HCT116 (cell line): ENCODE data around the gene EPB41L4A. TPM values are rescaled to one million over a fixed set of nuclear protein-coding genes. Genes with fewer than 3 reads are reported as not detected.

ENCODE experiments used
- ATAC-seq: fragments of 200-7000 bp; cut with Tn5 transposase; 2 replicates; pipeline ENCODE4 v1.9.1; 2020; ENCODE audit warnings: mild to moderate bottlenecking, moderate library complexity
- BruUV-seq: library from RNA; stranded (reverse); fragments of 400-500 nt; replicated peaks from 2 replicates; lab custom pipeline; 2021; lab: Mats Ljungman, UMichigan
- CTCF ChIA-PET: fragments of 300-600 bp; sonication (Branson Sonifier 250); formaldehyde crosslinking; loops from one replicate; lab custom pipeline; 2021; ENCODE audit warnings: antibody characterized with exemption; lab: Charles Lee
- POLR2A ChIA-PET: fragments of 300-600, 350-600 bp; sonication (Branson Sonifier 250); formaldehyde crosslinking; loops from one replicate; lab custom pipeline; 2021; ENCODE audit warnings: antibody characterized with exemption; lab: Charles Lee
- RAD21 ChIA-PET, 2 experiments: fragments of 300-600 bp; sonication (Branson Sonifier 250); formaldehyde crosslinking; loops; one replicate each; lab custom pipeline; 2023; ENCODE audit warnings: low total read pairs in 2 of 2; ENCODE audit not compliant: uncharacterized antibody in 2 of 2, unreplicated experiment in 2 of 2, low non-redundant PET in 1 of 2; lab: Charles Lee
- DNase-seq: peaks from one replicate; pipeline ENCODE4 v3.0.0-alpha.2; 2010; ENCODE audit warnings: low read depth, low spot score
- H2AFZ ChIP-seq: fragments of 200-600 bp; shearing (Covaris generic), sonication (generic); 2 replicates; pipeline ENCODE4 v1.6.1; 2017; ENCODE audit warnings: low read depth, mixed run types, mixed read lengths, antibody characterized with exemption, low read length; ENCODE audit not compliant: poor library complexity, severe bottlenecking
- H3K27ac ChIP-seq: 2 replicates; pipeline ENCODE4 v1.5.1; 2012; ENCODE audit warnings: low read depth, low read length
- H3K27me3 ChIP-seq: fragments of 200-600 bp; sonication (generic); 2 replicates; pipeline ENCODE4 v1.6.1; 2016; ENCODE audit warnings: mixed run types, low read length, mixed read lengths; ENCODE audit not compliant: insufficient read depth
- H3K36me3 ChIP-seq, 2 experiments: fragments of 200-500 bp in 1 of 2; fragments of 200-600 bp in 1 of 2; sonication (Bioruptor generic) in 1 of 2; sonication (generic) in 1 of 2; 2 replicates each; pipeline versions ENCODE4 v1.5.1 to v1.6.1; 2014 to 2016; ENCODE audit warnings: low read length in 2 of 2, inconsistent platforms in 1 of 2, mixed read lengths in 1 of 2, mixed run types in 1 of 2; ENCODE audit not compliant: insufficient read depth in 2 of 2, control insufficient read depth in 1 of 2
- H3K4me1 ChIP-seq, 2 experiments: fragments of 200-600 bp in 1 of 2; sonication (generic) in 1 of 2; 2 replicates each; pipeline versions ENCODE4 v1.5.1 to v1.6.1; 2012 to 2017; ENCODE audit warnings: low read length in 2 of 2, inconsistent platforms in 1 of 2, mild to moderate bottlenecking in 1 of 2, mixed read lengths in 1 of 2, mixed run types in 1 of 2, moderate library complexity in 1 of 2; ENCODE audit not compliant: insufficient read depth in 2 of 2, control insufficient read depth in 1 of 2
- H3K4me2 ChIP-seq: fragments of 200-600 bp; sonication (generic); 2 replicates; pipeline ENCODE4 v1.6.1; 2017; ENCODE audit warnings: mixed run types, low read length, mixed read lengths
- H3K4me3 ChIP-seq, 2 experiments: fragments of 200-600 bp in 1 of 2; sonication (generic) in 1 of 2; replicated peaks in 1 of 2; 2 replicates each; pipeline ENCODE4 v1.5.1; 2011 to 2016; ENCODE audit warnings: low read length in 2 of 2, control low read depth in 1 of 2, low read depth in 1 of 2, mild to moderate bottlenecking in 1 of 2, mixed read lengths in 1 of 2, mixed run types in 1 of 2
- H3K79me2 ChIP-seq: fragments of 200-600 bp; sonication (generic); 2 replicates; pipeline ENCODE4 v1.6.1; 2017; ENCODE audit warnings: mild to moderate bottlenecking, mixed run types, low read length, moderate library complexity, mixed read lengths; ENCODE audit not compliant: insufficient read depth
- H3K9ac ChIP-seq: fragments of 200-600 bp; sonication (generic); 2 replicates; pipeline ENCODE4 v1.6.1; 2016; ENCODE audit warnings: low read length, mixed read lengths
- H3K9me2 ChIP-seq: fragments of 200-600 bp; sonication (generic), shearing (Covaris generic); 2 replicates; pipeline ENCODE4 v1.6.1; 2017; ENCODE audit warnings: mixed run types, mild to moderate bottlenecking, moderate library complexity; ENCODE audit not compliant: insufficient read depth
- H3K9me3 ChIP-seq, 2 experiments: fragments of 200-500 bp in 1 of 2; fragments of 200-600 bp in 1 of 2; sonication (Bioruptor generic) in 1 of 2; sonication (generic) in 1 of 2; 2 replicates each; pipeline ENCODE4 v1.6.1; 2014 to 2017; ENCODE audit warnings: low read length in 2 of 2, mixed read lengths in 2 of 2, inconsistent platforms in 1 of 2, low read depth in 1 of 2, mild to moderate bottlenecking in 1 of 2, mixed run types in 1 of 2, moderate library complexity in 1 of 2; ENCODE audit not compliant: control insufficient read depth in 1 of 2, insufficient read depth in 1 of 2
- H4K20me1 ChIP-seq: fragments of 200-600 bp; sonication (generic), shearing (Covaris generic); 2 replicates; pipeline ENCODE4 v1.6.1; 2017; ENCODE audit warnings: mixed run types, mild to moderate bottlenecking, moderate library complexity; ENCODE audit not compliant: insufficient read depth
- CBX3 ChIP-seq: IDR thresholded peaks from 2 replicates; pipeline ENCODE4 v1.6.1; 2012; ENCODE audit warnings: low read depth
- ELF1 ChIP-seq: IDR thresholded peaks from 2 replicates; pipeline ENCODE4 v1.6.1; 2012; ENCODE audit warnings: low read depth, borderline replicate concordance
- JUND ChIP-seq: IDR thresholded peaks from 2 replicates; pipeline ENCODE4 v1.6.1; 2012
- POLR2AphosphoS5 ChIP-seq: IDR thresholded peaks from 2 replicates; pipeline ENCODE4 v1.6.1; 2011; ENCODE audit warnings: mild to moderate bottlenecking, low read depth, low read length, moderate library complexity
- SIN3A ChIP-seq: IDR thresholded peaks from 2 replicates; pipeline ENCODE4 v1.6.1; 2012; ENCODE audit warnings: low read depth
- SRF ChIP-seq: IDR thresholded peaks from 2 replicates; pipeline ENCODE4 v1.6.1; 2012; ENCODE audit warnings: low read depth
- YY1 ChIP-seq: IDR thresholded peaks from 2 replicates; pipeline ENCODE4 v1.6.1; 2011; ENCODE audit warnings: low read length, low read depth, moderate library complexity, mild to moderate bottlenecking; ENCODE audit not compliant: insufficient replicate concordance; ENCODE audit errors: extremely low read depth
- ZNF274 ChIP-seq: fragments of 200-500 bp; sonication (Bioruptor generic); IDR thresholded peaks from 2 replicates; pipeline ENCODE4 v1.6.1; 2014; ENCODE audit warnings: mild to moderate bottlenecking, low read depth, low read length, inconsistent platforms
- intact Hi-C: fragments of 100-400 bp; cut with micrococcal nuclease; formaldehyde crosslinking; loops from 2 replicates; pipeline ENCODE4 v1.10.0; 2022
- total RNA-seq: library from RNA; stranded (reverse); gene quantifications from one replicate; pipeline ENCODE4 v1.2.1, GENCODE V29; 2021; ENCODE audit not compliant: unreplicated experiment
- TF ChIP-seq, protein P1 (sequence below): IDR thresholded peaks from 2 replicates; pipeline ENCODE4 v1.6.1; 2011; ENCODE audit warnings: mild to moderate bottlenecking, low read length, moderate library complexity; ENCODE audit not compliant: insufficient replicate concordance; ENCODE audit errors: extremely low read depth
- TF ChIP-seq, protein P2 (sequence below): IDR thresholded peaks from 2 replicates; pipeline ENCODE4 v1.6.1; 2012
- TF ChIP-seq, protein P3 (sequence below): IDR thresholded peaks from 2 replicates; pipeline ENCODE4 v1.6.1; 2012

The EPB41L4A gene
- total RNA-seq, 1 experiment from 2014 or later: 2.8 TPM

DNA sequence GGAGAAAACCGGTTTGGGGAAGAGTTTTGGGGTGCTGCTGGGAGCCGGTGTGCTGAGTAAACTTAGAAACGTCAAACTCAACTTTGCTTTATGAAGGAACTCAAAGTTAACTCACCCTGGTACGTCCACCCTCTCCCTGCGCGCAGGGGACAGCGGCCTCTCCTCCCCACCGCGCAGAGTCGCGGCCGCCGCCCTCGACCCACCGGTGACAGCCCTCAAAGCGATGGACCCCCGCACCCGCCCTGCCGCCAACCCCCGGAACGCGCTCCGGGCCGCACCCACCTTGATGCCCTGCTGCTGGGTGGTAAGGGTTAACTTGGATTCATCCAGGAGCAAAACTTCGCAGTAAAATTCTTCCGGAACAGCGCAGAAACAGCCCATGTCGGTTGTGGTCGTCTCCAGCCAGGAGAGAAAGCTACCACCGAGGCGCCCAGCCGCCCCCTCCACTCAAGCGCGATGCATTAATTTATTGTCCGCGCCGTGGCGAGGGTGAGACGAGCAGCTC lies 366 bp downstream of the EPB41L4A start (continued):
- TF ChIP-seq, protein P1, sequence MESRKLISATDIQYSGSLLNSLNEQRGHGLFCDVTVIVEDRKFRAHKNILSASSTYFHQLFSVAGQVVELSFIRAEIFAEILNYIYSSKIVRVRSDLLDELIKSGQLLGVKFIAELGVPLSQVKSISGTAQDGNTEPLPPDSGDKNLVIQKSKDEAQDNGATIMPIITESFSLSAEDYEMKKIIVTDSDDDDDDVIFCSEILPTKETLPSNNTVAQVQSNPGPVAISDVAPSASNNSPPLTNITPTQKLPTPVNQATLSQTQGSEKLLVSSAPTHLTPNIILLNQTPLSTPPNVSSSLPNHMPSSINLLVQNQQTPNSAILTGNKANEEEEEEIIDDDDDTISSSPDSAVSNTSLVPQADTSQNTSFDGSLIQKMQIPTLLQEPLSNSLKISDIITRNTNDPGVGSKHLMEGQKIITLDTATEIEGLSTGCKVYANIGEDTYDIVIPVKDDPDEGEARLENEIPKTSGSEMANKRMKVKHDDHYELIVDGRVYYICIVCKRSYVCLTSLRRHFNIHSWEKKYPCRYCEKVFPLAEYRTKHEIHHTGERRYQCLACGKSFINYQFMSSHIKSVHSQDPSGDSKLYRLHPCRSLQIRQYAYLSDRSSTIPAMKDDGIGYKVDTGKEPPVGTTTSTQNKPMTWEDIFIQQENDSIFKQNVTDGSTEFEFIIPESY: no peak
- TF ChIP-seq SIN3A: no peak
- TF ChIP-seq, protein P2, sequence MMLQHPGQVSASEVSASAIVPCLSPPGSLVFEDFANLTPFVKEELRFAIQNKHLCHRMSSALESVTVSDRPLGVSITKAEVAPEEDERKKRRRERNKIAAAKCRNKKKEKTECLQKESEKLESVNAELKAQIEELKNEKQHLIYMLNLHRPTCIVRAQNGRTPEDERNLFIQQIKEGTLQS: no peak

DNA sequence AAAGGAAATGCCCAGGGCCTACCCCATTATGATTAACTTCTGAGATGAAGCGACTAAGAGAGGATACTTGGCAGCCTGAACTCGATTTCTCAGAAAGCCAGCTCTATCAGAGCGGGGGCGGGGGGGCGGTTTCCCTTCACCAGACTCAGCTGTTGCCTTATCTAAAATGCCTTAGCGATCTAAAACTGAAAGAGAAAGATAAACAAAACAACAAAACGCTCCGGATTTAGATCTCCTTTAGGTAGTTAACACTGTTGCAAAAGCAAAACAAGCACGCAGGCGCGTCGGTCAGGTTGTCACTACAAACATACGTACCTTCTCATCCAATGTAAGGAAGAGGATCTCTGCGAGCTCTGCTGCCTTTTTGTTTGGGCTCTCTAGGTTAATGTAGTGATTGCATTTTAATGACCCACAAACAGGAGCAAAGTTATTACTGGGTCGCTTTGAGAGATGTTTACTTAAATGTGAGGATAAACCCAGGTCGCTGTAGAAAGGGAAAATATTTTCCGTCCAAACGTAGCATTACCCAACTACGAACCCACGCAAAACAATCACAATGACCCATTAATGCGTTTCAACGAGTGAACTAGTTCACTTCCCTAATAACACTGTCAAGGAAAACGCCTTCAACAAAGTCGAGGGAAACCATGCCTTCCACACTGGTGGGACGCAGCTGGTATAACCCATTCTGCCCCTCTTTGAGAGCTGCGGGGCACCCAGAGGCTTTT lies 982 bp downstream of the EPB41L4A start:
- H3K27ac ChIP-seq: no peak overlapping the region
- peak overlapping the region in 1 of 2 experiments; percentile 67; a peak in 1 of 4 replicates for H3K4me3 ChIP-seq
- no peaks in the 10 kb centered on the region for H3K9me2 ChIP-seq
- ChIA-PET RAD21 (no interaction called here), POLR2A (no interaction called here), CTCF (interaction anchor here (2.1 kb wide), 1 partner anchor 239 kb away, joined by 7 read pairs; no protein-coding TSS in a partner anchor)
- no peak overlapping the region for H3K9ac ChIP-seq
- peaks cover 3% of the 10 kb centered on the region; the same call in 1 of the 2 replicates for H3K27me3 ChIP-seq
- H3K4me2 ChIP-seq: peak overlapping the region; percentile 89; the same call in 1 of the 2 replicates
- H4K20me1 ChIP-seq: no peaks in the 10 kb centered on the region
- no peak overlapping the region for H2AFZ ChIP-seq
- ATAC-seq: no peak
- no peak for DNase-seq
- intact Hi-C loops: no loop called here
- no peaks in the 10 kb centered on the region for H3K79me2 ChIP-seq
- no peaks in the 10 kb centered on the region for H3K36me3 ChIP-seq
- TF ChIP-seq, protein P2: no peak
- TF ChIP-seq JUND: no peak
- TF ChIP-seq ZNF274: no peak
- TF ChIP-seq SIN3A: no peak
- no peak for TF ChIP-seq CBX3
- no peak for TF ChIP-seq POLR2AphosphoS5
- TF ChIP-seq ELF1: no peak
- no peak for TF ChIP-seq SRF
- TF ChIP-seq, protein P3, sequence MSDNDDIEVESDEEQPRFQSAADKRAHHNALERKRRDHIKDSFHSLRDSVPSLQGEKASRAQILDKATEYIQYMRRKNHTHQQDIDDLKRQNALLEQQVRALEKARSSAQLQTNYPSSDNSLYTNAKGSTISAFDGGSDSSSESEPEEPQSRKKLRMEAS: no peak
- TF ChIP-seq YY1: no peak
- H3K9me3 ChIP-seq: no peaks in the 10 kb centered on the region
- H3K4me1 ChIP-seq: peaks cover 0 to 15% of the 10 kb centered on the region in 2 experiments; a peak in 1 of 4 replicates
- no TSS peak for BruUV-seq
